SKM-1 (cell line): Measurements from ENCODE around the gene GAGE2A.
"Not testable (repeated sequence)": the region's sequence is repeated elsewhere in the genome, so short reads cannot be mapped to it uniquely, and the experiment has no call there.

Experiments
- DNase-seq: peaks from one replicate; lab custom pipeline; 2025; ENCODE audit not compliant: unreplicated experiment; lab: John Stamatoyannopoulos, UW

The GAGE2A gene

DNA sequence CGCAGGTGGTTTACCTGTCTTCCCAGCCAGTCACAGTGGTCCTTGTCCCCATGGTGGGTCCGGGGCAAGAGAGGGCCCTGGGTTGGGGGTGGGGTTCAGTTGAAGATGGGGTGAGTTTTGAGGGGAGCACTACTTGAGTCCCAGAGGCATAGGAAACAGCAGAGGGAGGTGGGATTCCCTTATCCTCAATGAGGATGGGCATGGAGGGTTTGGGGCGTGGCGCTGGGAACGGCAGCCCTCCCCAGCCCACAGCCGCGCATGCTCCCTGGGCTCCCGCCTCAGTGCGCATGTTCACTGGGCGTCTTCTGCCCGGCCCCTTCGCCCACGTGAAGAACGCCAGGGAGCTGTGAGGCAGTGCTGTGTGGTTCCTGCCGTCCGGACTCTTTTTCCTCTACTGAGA is at the start of gene GAGE2A:
TSS of gene GAGE2A (plus strand) at position 301 of the 400 bp plus-strand sequence. CDS start 1,155 bp downstream, outside the sequence.
- DNase-seq: not testable (repeated sequence)

GRCh38 chrX:49541433-49541832 is 47.9 kb upstream of the GAGE2A start, which contains the start of gene GAGE12D:
TSS of gene GAGE12D (plus strand) at chrX:49541733. CDS start at chrX:49542888, 1,155 bp downstream.
- DNase-seq: not testable (repeated sequence)

DNA sequence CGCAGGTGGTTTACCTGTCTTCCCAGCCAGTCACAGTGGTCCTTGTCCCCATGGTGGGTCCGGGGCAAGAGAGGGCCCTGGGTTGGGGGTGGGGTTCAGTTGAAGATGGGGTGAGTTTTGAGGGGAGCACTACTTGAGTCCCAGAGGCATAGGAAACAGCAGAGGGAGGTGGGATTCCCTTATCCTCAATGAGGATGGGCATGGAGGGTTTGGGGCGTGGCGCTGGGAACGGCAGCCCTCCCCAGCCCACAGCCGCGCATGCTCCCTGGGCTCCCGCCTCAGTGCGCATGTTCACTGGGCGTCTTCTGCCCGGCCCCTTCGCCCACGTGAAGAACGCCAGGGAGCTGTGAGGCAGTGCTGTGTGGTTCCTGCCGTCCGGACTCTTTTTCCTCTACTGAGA is 38.3 kb upstream of the GAGE2A start, which contains the start of gene GAGE12E:
TSS of gene GAGE12E (plus strand) at position 301 of the 400 bp plus-strand sequence. CDS start 1,155 bp downstream, outside the sequence.
- not testable (repeated sequence) for DNase-seq

- DNase-seq: not testable (repeated sequence)
These were observed 28.8 kb upstream of the GAGE2A start, which contains the start of gene GAGE12F for GRCh38 chrX:49560542-49560941. TSS of gene GAGE12F (plus strand) at chrX:49560842. CDS start at chrX:49561997, 1,155 bp downstream.

DNA sequence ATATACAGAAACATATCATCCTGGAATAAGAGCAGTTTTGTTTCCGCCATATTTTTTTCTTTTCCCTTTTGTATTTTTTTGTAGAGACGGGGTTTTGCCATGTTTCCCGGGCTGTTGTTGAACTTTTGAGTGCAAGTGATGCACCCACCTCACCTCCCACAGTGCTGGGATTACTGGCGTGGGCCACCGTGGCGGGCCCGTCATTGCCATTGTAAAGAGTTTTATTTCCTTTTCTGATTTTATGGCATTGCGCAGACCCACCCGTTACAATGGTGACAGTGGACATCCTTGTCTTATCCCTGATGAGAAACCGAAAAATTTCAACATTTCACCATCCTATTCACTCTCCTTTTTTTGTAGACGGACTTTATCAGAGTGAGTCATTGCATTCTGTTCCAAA is 20.6 kb upstream of the GAGE2A start:
- not testable (repeated sequence) for DNase-seq

- DNase-seq: not testable (repeated sequence)
These were observed 20.1 kb upstream of the GAGE2A start for GRCh38 chrX:49569152-49569551.

DNA sequence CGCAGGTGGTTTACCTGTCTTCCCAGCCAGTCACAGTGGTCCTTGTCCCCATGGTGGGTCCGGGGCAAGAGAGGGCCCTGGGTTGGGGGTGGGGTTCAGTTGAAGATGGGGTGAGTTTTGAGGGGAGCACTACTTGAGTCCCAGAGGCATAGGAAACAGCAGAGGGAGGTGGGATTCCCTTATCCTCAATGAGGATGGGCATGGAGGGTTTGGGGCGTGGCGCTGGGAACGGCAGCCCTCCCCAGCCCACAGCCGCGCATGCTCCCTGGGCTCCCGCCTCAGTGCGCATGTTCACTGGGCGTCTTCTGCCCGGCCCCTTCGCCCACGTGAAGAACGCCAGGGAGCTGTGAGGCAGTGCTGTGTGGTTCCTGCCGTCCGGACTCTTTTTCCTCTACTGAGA is 19.2 kb upstream of the GAGE2A start, which contains the start of gene GAGE12G:
TSS of gene GAGE12G (plus strand) at position 301 of the 400 bp plus-strand sequence. CDS start 1,155 bp downstream, outside the sequence.
- not testable (repeated sequence) for DNase-seq

DNA sequence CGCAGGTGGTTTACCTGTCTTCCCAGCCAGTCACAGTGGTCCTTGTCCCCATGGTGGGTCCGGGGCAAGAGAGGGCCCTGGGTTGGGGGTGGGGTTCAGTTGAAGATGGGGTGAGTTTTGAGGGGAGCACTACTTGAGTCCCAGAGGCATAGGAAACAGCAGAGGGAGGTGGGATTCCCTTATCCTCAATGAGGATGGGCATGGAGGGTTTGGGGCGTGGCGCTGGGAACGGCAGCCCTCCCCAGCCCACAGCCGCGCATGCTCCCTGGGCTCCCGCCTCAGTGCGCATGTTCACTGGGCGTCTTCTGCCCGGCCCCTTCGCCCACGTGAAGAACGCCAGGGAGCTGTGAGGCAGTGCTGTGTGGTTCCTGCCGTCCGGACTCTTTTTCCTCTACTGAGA is 9.6 kb upstream of the GAGE2A start, which contains the start of gene GAGE12H:
TSS of gene GAGE12H (plus strand) at position 301 of the 400 bp plus-strand sequence. CDS start 1,155 bp downstream, outside the sequence.
- not testable (repeated sequence) for DNase-seq

- DNase-seq: not testable (repeated sequence)
These were observed 628 bp downstream of the GAGE2A start for GRCh38 chrX:49589769-49590478.

GRCh38 chrX:49590488-49590887 is 1.2 kb downstream of the GAGE2A start:
- not testable (repeated sequence) for DNase-seq

DNA sequence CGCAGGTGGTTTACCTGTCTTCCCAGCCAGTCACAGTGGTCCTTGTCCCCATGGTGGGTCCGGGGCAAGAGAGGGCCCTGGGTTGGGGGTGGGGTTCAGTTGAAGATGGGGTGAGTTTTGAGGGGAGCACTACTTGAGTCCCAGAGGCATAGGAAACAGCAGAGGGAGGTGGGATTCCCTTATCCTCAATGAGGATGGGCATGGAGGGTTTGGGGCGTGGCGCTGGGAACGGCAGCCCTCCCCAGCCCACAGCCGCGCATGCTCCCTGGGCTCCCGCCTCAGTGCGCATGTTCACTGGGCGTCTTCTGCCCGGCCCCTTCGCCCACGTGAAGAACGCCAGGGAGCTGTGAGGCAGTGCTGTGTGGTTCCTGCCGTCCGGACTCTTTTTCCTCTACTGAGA is 9.4 kb downstream of the GAGE2A start, which contains the start of gene GAGE1:
TSS of gene GAGE1 (plus strand) at position 301 of the 400 bp plus-strand sequence. CDS start 1,155 bp downstream, outside the sequence.
- DNase-seq: not testable (repeated sequence)

GRCh38 chrX:49610718-49611310 is 21.5 kb downstream of the GAGE2A start:
- no peak for DNase-seq

DNA sequence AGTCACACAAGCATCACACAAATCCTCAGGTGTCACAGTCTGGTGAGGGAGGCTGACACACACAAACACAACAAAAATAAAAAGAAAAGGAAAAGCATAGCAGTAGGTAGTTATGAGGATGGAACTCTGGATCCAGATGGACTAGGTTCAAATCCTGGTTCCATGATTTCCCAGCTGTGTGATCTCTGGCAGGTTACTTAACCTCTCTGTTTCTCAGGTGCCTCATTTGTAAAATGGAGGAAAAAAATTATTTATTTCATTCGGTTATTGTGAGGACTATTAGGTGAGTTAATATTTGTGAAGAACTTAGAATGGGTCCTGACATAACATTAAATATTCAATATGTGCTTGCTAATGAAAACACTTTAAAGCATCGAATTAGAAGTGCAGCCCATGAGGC is 29.3 kb downstream of the GAGE2A start:
- no peak for DNase-seq

GRCh38 chrX:49627086-49627777 is 37.9 kb downstream of the GAGE2A start:
- no peak for DNase-seq

- no peak for DNase-seq
These were observed 55.8 kb downstream of the GAGE2A start for GRCh38 chrX:49644991-49645637.
